Fibroblast of villous mesenchyme (primary cell): ENCODE results near the gene GTSF1L. TPM values are rescaled to one million over a fixed set of nuclear protein-coding genes. Genes with fewer than 3 reads are reported as not detected.

Experiments
- DNase-seq: peaks from one replicate; pipeline ENCODE4 v3.0.0-alpha.2; 2010; ENCODE audit warnings: low read depth
- H3K4me3 ChIP-seq: 2 replicates; pipeline ENCODE4 v1.5.1; 2011; ENCODE audit warnings: low read depth, mild to moderate bottlenecking, low read length
- CTCF ChIP-seq: IDR thresholded peaks from 2 replicates; pipeline ENCODE4 v1.5.1; 2012; ENCODE audit warnings: low read depth, mild to moderate bottlenecking, low read length; ENCODE audit not compliant: insufficient read depth
- total RNA-seq: library from RNA; depleted of rRNA; stranded (reverse); fragments of >200 nt; gene quantifications from 2 replicates; pipeline ENCODE4 v1.2.3, GENCODE V29; 2012

GTSF1L gene
- total RNA-seq, 1 donor: not detected

- TF ChIP-seq CTCF: no peak
- no peak for DNase-seq
- H3K4me3 ChIP-seq: no peak overlapping the region
Observed at GRCh38 chr20:43746344-43747137, 19.7 kb upstream of the GTSF1L start.

DNA sequence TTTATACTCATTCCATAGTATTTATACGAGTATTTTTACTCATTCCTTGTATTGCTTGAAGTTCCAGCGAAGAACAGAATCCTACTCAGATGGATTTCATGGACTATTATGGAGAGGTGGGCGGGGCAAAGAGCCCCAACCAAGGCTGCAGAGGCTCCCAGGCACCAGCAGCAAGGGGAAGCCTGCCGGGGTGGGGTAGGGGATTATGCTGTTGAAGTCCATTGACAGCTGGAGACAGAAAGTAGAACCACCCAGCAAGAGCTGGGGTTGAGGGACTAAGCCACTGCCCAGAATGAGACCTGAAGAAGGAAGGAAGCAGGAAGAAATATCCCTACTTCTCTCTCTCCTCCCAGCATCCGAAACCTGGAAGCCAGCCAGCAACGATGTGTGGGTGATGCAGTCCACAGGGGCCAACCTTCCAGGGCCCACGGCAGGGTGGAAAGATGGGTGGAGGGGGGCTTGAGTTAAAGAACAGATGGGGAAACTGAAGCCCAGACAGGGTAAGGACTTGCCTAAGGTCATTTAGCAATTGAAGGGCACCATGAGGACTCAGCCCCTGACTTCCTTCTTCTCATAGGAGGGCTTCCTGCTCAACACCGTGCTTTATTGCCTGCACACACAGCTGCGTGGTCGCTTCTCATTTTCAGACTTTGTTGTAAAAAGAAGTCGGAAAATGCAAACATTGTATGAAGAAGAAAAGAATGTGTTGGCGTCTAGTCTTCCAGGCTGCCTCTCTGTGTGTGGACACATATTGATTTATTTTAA is 18.3 kb upstream of the GTSF1L start:
- H3K4me3 ChIP-seq: no peak overlapping the region
- no peak for DNase-seq
- no peak for TF ChIP-seq CTCF

- DNase-seq: no peak
- no peak overlapping the region for H3K4me3 ChIP-seq
- TF ChIP-seq CTCF: no peak
Observed at GRCh38 chr20:43744151-43744611, 17.4 kb upstream of the GTSF1L start.

DNA sequence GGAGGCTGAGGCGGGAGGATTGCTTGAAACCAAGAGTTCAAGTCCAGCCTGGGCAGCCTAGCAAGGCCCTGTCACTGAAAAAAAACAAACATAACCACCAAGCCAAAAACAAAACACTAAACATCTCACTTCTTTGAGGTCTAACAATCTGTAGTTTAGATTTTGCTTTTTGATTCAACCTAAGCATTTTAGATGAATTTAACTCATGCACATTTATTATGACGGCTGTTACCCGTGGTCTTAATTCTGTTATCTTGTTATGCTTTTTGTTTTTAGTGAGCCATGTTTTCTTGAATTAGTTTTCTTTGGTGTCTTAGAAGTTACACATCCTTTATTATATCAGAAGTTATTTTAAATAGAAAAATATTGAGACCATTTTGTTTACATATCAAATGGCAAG is 13.8 kb upstream of the GTSF1L start:
- TF ChIP-seq CTCF: no peak
- H3K4me3 ChIP-seq: no peak overlapping the region
- DNase-seq: no peak

DNA sequence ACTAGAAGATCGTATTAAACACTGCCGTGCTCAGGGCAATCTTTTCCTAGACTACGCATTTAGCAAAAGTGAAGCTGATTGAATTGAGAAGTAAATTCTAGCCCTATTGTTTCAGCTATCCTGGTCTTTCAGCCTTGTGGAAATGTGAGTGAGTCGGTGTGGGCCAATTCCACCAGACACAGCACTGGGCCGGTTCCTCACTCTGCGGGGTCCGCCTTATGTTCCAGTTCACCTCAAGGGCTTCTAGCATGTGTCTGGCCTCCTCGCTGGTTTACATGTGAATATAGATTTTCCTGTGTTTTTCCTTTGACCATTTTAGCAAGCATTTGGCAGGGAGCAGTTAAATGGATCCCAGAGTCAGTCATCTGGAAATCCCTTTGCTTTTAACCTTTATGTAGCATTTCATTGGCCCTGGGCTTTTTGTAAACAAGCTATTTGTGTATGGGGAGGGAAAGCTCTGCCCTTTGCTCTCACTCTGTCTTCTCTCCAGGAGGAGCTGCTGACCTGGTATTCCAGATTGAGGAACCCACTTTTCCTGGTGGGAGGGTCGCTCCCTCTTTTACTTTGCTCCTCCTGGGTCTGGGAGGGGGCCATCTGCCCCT is 12.4 kb upstream of the GTSF1L start:
- DNase-seq: no peak
- TF ChIP-seq CTCF: no peak
- no peak overlapping the region for H3K4me3 ChIP-seq

DNA sequence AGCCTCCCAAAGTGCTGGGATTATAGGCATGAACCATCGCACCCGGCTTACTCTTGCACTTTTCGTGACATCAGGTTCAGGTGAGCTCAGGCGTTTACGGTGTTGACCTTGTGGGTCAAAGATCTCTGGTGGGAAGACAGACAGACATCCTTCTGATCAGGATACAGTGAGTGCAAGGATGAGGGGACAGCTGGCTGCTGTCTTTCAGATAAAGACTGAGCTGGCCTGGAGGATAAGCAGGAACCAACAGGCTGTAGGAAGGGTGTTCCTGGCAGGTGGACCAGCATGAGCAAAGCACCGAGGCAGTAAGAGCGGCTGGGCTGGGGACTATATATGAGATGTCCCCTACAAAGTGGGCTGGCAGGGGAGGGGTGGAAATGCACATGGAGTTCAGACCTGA is 11.1 kb upstream of the GTSF1L start:
- DNase-seq: no peak
- H3K4me3 ChIP-seq: no peak overlapping the region
- TF ChIP-seq CTCF: no peak
